Gastrocnemius medialis (tissue), 4 donors: Measurements from ENCODE around the gene INPP5A. TPM values are rescaled to one million over a fixed set of nuclear protein-coding genes. Genes with fewer than 3 reads are reported as not detected.

ENCODE experiments used
- ATAC-seq, 2 donors: fragments of 150-250 bp; one replicate each; pipeline ENCODE4 v1.9.1; 2016
- DNase-seq, 2 donors: peaks; one replicate each; pipeline ENCODE4 v3.0.0-alpha.2; 2019
- H3K27ac ChIP-seq, 4 donors: fragments of 200-600 bp; sonication (generic); 1 replicate in 1 of 4; 2 replicates in 3 of 4; pipeline ENCODE4 v1.5.1; 2016 to 2018; ENCODE audit warnings: mild to moderate bottlenecking in 2 of 4, moderate library complexity in 1 of 4
- H3K27me3 ChIP-seq, 3 donors: fragments of 200-600 bp; sonication (generic) in 2 of 3; 1 replicate in 1 of 3; 2 replicates in 2 of 3; pipeline versions ENCODE4 v1.5.1 to v1.6.0; 2016 to 2019; ENCODE audit warnings: mild to moderate bottlenecking in 1 of 3, moderate library complexity in 1 of 3
- H3K36me3 ChIP-seq, 2 donors: fragments of 200-600 bp; sonication (generic) in 1 of 2; one replicate each; pipeline ENCODE4 v1.5.1; 2017 to 2018
- H3K4me1 ChIP-seq, 2 donors: fragments of 200-600 bp; sonication (generic) in 1 of 2; one replicate each; pipeline ENCODE4 v1.5.1; 2016 to 2017; ENCODE audit warnings: mild to moderate bottlenecking in 2 of 2
- H3K4me3 ChIP-seq, 4 donors: fragments of 200-600 bp; sonication (generic) in 3 of 4; 1 replicate in 1 of 4; 2 replicates in 3 of 4; pipeline ENCODE4 v1.5.1; 2016 to 2019; ENCODE audit warnings: mild to moderate bottlenecking in 2 of 4
- H3K9me3 ChIP-seq, 3 donors: fragments of 200-600 bp; sonication (generic) in 2 of 3; 1 replicate in 1 of 3; 2 replicates in 2 of 3; pipeline ENCODE4 v1.5.1; 2016 to 2019
- POLR2A ChIP-seq, 2 donors: fragments of 450-650 bp; IDR thresholded peaks; one replicate each; pipeline ENCODE4 v1.6.1; 2017; ENCODE audit warnings: antibody characterized with exemption in 2 of 2, mild to moderate bottlenecking in 2 of 2, moderate library complexity in 2 of 2
- in situ Hi-C, 4 donors: fragments of 200-750 bp; cut with MboI; loops; one replicate each; pipeline versions ENCODE4 v1.15.0 to v1.8.0; 2017; ENCODE audit warnings: low sequenced_read_pairs in 4 of 4
- intact Hi-C: fragments of 100-400 bp; cut with DNase I; formaldehyde crosslinking; loops from one replicate; pipeline ENCODE4 v1.15.1; 2023; ENCODE audit warnings: low total_unique reads
- total RNA-seq, 4 donors: library from RNA; depleted of rRNA; stranded (reverse); fragments of >200 nt; gene quantifications; one replicate each; pipeline versions ENCODE4 v1.1.0 to v1.2.3, GENCODE V29; 2016
- TF ChIP-seq, protein P1 (sequence below), 5 experiments: fragments of 450-650 bp in 3 of 5; fragments of 200-600 bp in 2 of 5; sonication (generic) in 2 of 5; IDR thresholded peaks in 4 of 5; conservative IDR thresholded peaks in 1 of 5; 1 replicate in 4 of 5; 2 replicates in 1 of 5; pipeline ENCODE4 v1.5.1; 2016 to 2019; ENCODE audit warnings: antibody characterized with exemption in 5 of 5, mild to moderate bottlenecking in 3 of 5, moderate library complexity in 3 of 5

Gene INPP5A
- total RNA-seq, 4 donors from 2014 or later, result 74.9 to 107 (median 92.4) TPM

- Histone ChIP-seq H3K9me3 (peaks cover 0 to under 1% (median 0%) of the 10 kb centered on the region in 3 donors), H3K36me3 (no peaks in the 10 kb centered on the region), H3K27me3 (no peaks in the 10 kb centered on the region), H3K27ac (peak overlapping the region; percentile 90 to 99 (median 92)), H3K4me1 (peaks cover 52 to 57% of the 10 kb centered on the region in 2 donors), H3K4me3 (peak overlapping the region in 2 of 4 donors; percentile 24 to 38)
- no peak for TF ChIP-seq POLR2A (IDR thresholded peaks at IDR 0.05)
- TF ChIP-seq, protein P1, sequence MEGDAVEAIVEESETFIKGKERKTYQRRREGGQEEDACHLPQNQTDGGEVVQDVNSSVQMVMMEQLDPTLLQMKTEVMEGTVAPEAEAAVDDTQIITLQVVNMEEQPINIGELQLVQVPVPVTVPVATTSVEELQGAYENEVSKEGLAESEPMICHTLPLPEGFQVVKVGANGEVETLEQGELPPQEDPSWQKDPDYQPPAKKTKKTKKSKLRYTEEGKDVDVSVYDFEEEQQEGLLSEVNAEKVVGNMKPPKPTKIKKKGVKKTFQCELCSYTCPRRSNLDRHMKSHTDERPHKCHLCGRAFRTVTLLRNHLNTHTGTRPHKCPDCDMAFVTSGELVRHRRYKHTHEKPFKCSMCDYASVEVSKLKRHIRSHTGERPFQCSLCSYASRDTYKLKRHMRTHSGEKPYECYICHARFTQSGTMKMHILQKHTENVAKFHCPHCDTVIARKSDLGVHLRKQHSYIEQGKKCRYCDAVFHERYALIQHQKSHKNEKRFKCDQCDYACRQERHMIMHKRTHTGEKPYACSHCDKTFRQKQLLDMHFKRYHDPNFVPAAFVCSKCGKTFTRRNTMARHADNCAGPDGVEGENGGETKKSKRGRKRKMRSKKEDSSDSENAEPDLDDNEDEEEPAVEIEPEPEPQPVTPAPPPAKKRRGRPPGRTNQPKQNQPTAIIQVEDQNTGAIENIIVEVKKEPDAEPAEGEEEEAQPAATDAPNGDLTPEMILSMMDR (IDR thresholded peaks at IDR 0.05 in 4 of 5, conservative IDR thresholded peaks at IDR 0.05 in 1 of 5), result no peak
- ATAC-seq (no peak), DNase-seq (peak in 1 of 2 donors; percentile 53)
- intact Hi-C loops (loop anchor here (5.0 kb wide), 1 partner anchor 230 kb away; the partner anchor contains the start of gene PWWP2B), in situ Hi-C loops (loop anchor here (25.0 kb wide), 2 partner anchors 90 to 240 kb away; partner anchors contain the start of genes INPP5A (in 3 of the 4) and PWWP2B (in 3 of the 4))
Measured at GRCh38 chr10:132626761-132627665, 89.4 kb downstream of the INPP5A start.

DNA sequence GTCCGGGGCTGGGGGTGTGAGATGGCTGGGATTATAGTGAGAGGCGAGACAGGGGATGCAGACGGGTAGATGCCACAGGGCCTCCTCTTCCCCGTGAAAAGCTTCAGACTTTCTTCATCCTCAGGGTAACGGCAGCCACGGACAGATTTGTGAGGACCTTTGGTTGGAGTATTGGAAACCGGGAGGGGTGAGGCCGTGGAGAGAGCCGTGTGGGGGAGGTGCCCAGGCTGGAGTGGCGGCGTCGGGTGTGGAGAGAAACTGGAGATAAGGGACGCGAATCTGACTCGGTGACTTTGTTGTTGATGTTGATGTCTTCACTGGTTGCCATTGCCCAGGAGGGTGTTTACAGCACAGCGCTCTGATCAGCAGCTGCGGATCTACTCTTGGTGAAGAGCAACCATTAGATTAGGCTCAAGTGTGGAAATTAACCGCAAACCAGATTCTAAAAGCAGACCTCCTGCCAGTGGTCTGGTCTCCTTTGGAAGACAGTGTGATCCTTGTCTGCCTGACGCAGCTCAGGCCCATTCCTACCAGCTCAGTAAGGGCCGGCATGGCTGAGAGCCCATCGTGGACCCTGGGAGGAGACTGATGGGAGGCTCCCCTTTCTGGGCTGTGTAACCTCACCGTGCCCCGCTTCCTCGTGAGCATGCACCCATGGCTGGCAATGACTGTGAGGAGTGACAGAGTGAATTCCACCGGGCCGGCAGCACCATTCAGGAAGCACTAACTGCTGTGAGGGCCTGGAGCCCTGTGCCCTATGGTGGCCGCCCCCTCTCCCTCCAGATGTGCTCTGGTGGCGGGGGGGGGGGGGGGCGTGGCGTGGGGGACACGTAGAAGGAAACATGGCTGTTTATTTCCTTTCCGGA lies 90.3 kb downstream of the INPP5A start:
- Histone ChIP-seq H3K4me1 (peaks cover 61 to 66% of the 10 kb centered on the region in 2 donors), H3K27me3 (no peaks in the 10 kb centered on the region), H3K9me3 (no peaks in the 10 kb centered on the region), H3K4me3 (peak overlapping the region in 3 of 4 donors; percentile 13 to 38 (median 24)), H3K36me3 (no peaks in the 10 kb centered on the region), H3K27ac (peak overlapping the region; percentile 90 to 99 (median 92))
- peak; percentile 1 to 41 for ATAC-seq
- intact Hi-C loops, result loop anchor here (5.0 kb wide), 1 partner anchor 231 kb away; the partner anchor contains the start of gene PWWP2B
- peak; percentile 47 to 56 for DNase-seq
- TF ChIP-seq POLR2A (IDR thresholded peaks at IDR 0.05), result no peak
- TF ChIP-seq, protein P1 (IDR thresholded peaks at IDR 0.05 in 4 of 5, conservative IDR thresholded peaks at IDR 0.05 in 1 of 5), result no peak
- in situ Hi-C loops, result loop anchor here (25.0 kb wide), 2 partner anchors 91 to 241 kb away; partner anchors contain the start of genes INPP5A (in 3 of the 4) and PWWP2B (in 3 of the 4)

- peak; percentile 38 to 47 for ATAC-seq
- Histone ChIP-seq H3K27me3 (no peaks in the 10 kb centered on the region), H3K4me3 (no peak overlapping the region), H3K27ac (peak overlapping the region; percentile 90 to 99 (median 92)), H3K9me3 (no peaks in the 10 kb centered on the region), H3K4me1 (peaks cover 72 to 77% of the 10 kb centered on the region in 2 donors), H3K36me3 (no peaks in the 10 kb centered on the region)
- DNase-seq, result peak; percentile 59 to 82
- TF ChIP-seq POLR2A (IDR thresholded peaks at IDR 0.05), result peak in 1 of 2 donors; percentile 15
- TF ChIP-seq, protein P1 (IDR thresholded peaks at IDR 0.05 in 4 of 5, conservative IDR thresholded peaks at IDR 0.05 in 1 of 5), result peak in 1 of 5 experiments; percentile 6
- intact Hi-C loops, result loop anchor here (5.0 kb wide), 1 partner anchor 232 kb away; the partner anchor contains the start of gene PWWP2B
- in situ Hi-C loops, result loop anchor here (25.0 kb wide), 2 partner anchors 92 to 242 kb away; partner anchors contain the start of genes INPP5A (in 3 of the 4) and PWWP2B (in 3 of the 4)
Measured at GRCh38 chr10:132628966-132629900, 91.6 kb downstream of the INPP5A start.
